Hematopoietic multipotent progenitor cell (in vitro differentiated cells): Measurements from ENCODE around the gene LAT. TPM values are rescaled to one million over a fixed set of nuclear protein-coding genes. Genes with fewer than 3 reads are reported as not detected.
"Not testable (repeated sequence)": the region's sequence is repeated elsewhere in the genome, so short reads cannot be mapped to it uniquely, and the experiment has no call there.

ENCODE experiments used
- DNase-seq, 3 donors: peaks; one replicate each; pipeline ENCODE4 v3.0.0-alpha.2; 2011 to 2015; ENCODE audit warnings: low read depth in 2 of 3, low spot score in 2 of 3
- total RNA-seq: library from RNA; depleted of rRNA; stranded (reverse); fragments of >200 nt; gene quantifications from one replicate; pipeline ENCODE4 v1.2.3, GENCODE V29; 2012

LAT gene
- total RNA-seq, 1 donor: 3.0 TPM

GRCh38 chr16:28975158-28975599 is 9.7 kb upstream of the LAT start:
- no peak for DNase-seq

DNA sequence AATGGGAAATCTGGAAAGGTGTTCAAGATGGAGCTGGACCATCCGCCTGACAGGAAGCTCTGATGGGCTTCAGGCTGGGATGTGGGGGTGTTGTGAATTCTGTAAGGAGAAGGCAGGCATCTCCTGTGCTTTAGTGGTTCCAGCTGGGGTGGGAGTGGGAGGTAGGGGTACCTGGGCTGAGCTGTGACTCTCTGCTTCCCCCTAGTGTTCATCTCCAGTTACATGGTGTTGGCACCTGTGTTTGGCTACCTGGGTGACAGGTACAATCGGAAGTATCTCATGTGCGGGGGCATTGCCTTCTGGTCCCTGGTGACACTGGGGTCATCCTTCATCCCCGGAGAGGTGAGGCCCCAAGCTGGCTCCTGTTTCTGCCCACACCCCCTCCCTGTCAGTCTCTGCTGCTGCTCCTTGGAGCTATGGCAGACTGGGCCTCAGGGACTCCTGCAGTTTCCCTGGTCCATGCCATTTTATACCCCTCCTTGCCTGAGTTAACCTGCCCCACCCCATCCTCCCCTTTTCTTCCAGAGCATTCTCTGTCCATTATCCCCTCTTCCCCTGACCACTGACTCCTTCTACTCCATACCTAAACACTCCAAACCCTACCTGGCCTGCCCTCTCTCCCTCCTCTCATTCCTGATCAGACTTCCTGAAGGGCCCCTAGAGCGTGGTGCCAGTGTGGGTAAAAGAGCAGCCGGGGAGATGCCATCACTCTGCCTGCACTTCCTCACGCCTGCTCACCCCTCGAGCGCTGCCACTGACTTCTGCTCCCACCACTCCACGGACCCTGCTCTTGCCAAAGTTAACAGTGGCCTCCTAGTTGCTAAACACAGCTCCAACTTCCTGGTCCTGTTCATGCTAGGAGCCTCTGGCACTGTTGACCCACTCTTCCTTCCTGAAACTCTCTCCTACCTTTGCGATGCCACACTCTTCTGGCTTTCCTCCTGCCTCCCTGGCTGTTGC is 6.9 kb upstream of the LAT start:
- DNase-seq: no peak

GRCh38 chr16:28980330-28980729 is 4.5 kb upstream of the LAT start:
- DNase-seq: not testable (repeated sequence)

- no peak for DNase-seq
These were observed 3.9 kb upstream of the LAT start for GRCh38 chr16:28980929-28981328.

DNA sequence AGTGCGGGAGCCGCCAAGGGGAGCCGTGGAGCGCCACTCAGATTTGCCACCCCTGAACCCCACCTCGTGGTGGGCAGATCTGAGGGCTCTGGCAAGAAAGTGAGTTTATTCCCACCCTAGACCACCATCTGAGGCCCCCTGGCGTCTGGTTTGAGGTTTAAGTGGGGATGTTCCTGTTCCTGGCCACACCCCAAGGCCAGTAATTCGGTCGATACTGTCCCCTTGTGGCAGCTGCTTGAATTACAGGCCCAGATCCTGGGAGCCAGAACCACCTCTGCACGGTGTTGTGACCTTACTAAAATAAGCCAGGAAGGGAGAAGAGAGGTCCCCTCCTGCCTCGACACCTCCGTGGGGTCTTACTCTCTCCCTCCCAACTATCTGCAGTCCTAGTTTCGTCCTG is 3.3 kb upstream of the LAT start:
- DNase-seq: peak in 2 of 3 donors; percentile 28 to 59

DNA sequence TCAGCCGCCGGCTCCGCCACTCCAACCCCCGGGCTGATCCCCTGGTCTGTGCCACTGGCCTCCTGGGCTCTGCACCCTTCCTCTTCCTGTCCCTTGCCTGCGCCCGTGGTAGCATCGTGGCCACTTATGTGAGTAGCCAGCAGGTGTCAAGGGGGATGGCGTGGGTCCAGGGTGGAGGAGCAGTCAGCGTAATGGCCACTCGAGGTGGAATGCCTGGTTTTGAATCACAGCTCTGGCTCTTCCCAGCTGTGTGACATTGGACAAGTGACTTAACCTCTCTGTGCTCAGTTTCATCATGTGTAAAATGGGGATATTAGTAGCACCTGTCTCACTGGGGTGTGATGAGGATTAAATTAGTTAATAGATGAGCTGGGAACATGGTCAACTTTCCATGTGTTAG is 2.4 kb upstream of the LAT start:
- no peak for DNase-seq

DNA sequence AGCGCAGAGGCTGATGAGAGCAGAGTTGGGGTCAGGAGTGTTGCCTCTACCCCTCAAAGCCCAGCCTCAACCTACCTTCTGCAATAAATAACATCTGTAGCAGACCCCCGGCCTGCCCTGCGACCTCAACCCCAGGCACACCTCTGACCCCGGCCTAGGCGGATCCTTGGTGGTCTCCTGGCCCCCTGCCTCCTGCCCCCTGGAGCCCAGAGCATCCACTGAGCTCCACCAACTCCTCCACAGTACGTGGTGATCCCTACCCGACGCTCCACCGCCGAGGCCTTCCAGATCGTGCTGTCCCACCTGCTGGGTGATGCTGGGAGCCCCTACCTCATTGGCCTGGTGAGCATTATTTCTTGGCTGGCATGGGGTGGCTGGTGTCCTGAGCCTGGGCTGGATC is 1.9 kb upstream of the LAT start:
- DNase-seq: no peak

GRCh38 chr16:28983644-28984043 is 1.2 kb upstream of the LAT start:
- no peak for DNase-seq

DNA sequence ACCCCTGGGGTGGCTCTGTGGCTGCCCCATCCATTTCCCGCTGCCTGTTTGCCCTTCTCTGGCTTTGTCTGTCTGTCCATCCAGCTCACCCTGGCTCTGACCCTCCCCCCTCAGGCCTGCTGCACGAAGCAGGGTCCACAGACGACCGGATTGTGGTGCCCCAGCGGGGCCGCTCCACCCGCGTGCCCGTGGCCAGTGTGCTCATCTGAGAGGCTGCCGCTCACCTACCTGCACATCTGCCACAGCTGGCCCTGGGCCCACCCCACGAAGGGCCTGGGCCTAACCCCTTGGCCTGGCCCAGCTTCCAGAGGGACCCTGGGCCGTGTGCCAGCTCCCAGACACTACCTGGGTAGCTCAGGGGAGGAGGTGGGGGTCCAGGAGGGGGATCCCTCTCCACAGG is 761 bp upstream of the LAT start:
- DNase-seq: no peak

DNA sequence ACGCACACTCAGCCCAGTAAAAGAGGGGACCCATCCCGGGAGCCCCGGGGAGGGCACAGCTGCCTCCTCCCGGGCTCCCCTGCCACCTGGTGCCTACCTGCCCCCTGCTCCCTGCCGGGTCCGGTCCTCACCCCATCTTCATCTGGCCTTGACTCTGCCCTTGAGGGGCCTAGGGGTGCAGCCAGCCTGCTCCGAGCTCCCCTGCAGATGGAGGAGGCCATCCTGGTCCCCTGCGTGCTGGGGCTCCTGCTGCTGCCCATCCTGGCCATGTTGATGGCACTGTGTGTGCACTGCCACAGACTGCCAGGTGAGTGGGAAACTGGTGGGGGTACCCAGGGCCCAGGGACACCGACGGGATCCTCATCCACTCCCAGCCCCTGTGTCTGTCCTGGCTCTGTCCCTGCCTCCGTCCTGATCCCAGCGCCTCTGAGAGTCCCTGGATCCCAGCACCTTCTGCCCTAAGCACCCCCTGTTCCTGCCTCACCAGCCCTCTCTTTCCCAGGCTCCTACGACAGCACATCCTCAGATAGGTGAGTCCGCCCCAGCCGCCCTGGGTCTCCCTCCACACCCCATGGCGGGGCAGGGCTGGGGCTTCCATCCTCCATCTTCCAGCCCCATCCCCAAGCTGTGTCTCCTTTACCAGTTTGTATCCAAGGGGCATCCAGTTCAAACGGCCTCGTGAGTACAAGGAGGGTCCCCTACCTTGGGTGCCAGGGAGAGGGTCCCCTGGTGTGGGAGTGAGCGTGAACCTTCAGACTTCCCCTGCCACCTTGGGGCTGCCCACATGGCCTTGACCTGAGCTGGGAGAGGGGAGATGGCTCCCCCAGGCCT is 574 bp downstream of the LAT start:
- DNase-seq: no peak

GRCh38 chr16:28986046-28986445 is 1.2 kb downstream of the LAT start:
- DNase-seq: no peak

DNA sequence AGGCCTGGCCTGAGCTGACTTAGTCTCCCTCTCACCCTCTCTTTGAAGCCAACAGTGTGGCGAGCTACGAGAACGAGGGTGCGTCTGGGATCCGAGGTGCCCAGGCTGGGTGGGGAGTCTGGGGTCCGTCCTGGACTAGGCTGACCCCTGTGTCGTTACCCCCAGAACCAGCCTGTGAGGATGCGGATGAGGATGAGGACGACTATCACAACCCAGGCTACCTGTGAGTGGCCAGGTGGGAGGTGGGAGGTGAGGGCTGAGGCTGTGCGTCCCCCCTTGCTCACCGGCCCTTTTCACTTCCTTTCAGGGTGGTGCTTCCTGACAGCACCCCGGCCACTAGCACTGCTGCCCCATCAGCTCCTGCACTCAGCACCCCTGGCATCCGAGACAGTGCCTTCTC is 1.6 kb downstream of the LAT start:
- DNase-seq: no peak

DNA sequence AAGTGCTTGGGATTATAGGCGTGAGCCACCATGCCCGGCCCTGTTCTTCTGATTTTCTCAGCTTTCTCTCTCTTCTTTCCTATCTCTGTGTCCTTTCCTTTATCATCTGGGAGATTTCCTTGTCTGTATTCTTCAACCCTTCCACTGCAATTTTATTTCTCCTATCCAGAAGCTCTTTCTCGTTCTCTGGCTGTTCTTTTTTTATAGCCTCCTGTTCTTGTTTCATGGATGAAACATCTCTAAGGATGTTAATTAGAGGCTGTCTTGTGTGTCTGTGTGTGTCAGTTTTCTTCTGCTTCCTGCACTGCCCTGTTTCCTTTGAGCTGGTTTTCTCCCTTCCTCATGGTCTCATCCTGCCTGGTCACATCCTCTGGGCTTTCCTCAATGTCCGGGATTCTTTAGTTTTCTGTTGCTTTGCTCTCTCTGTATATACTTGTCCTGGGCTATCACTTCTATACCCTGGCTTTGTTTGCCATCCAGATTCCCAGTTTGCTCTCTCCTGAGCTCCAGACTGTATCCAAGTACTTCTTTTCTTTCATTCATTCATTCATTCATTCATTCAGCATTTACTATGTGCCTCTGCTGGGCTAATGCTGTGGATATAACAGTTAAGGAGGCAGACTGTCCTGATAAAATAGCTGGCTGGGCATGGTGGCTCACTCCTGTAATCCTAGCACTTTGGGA is 2.5 kb downstream of the LAT start:
- no peak for DNase-seq

DNA sequence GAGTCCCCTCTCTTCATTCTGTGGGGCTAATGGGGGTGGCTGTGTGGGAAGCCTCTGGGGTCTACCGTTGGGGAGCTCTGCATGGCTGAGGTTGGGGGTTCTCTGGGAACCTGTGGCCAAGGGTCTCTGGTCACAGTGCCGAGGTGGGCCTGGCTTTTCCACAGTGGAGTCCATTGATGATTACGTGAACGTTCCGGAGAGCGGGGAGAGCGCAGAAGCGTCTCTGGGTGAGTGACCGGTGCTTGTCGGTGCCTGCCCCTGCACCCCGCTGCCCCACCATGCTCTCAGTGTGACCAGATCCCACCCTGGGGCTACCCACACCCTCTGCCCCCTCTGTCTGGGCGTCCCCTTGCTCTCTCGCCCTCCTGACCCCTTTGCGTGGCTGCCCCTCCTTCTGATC is 4.5 kb downstream of the LAT start:
- DNase-seq: no peak

DNA sequence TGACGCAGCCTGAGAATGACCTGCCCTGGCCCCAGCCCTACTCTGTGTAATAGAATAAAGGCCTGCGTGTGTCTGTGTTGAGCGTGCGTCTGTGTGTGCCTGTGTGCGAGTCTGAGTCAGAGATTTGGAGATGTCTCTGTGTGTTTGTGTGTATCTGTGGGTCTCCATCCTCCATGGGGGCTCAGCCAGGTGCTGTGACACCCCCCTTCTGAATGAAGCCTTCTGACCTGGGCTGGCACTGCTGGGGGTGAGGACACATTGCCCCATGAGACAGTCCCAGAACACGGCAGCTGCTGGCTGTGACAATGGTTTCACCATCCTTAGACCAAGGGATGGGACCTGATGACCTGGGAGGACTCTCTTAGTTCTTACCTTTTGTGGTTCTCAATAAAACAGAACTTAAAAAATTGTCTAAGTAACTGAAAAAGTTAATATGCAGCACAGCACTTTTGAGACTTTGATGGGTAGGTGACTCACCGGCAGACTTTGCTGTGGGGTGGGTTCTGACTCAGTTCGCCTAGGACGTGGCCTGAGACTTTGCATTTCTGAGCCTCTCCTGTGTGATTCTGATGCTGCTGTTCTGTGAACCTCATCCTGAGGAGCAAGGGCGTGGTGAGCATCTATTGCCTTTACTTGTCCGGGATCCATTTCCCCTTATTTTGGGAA is 5.7 kb downstream of the LAT start:
- no peak for DNase-seq

GRCh38 chr16:28991687-28992086 is 6.8 kb downstream of the LAT start:
- no peak for DNase-seq

DNA sequence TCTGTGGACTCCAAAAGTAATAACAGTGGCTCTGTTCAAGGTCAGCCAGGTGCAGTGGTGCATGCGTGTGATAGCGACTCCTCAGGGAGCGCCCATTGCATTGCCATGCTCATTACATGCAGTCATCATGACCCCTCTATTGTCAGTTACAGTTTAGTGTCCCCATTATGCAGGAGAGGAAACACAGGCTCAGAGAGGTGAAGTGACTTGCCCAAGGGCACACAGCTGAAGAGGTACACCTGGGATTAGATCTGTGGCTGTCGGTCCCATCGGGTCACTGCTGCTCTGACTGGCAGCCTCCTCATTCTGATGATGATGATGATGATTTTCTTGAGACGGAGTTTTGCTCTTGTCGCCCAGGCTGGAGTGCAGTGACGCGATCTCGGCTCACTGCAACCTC is 7.6 kb downstream of the LAT start:
- DNase-seq: no peak

GRCh38 chr16:28998837-28999236 is 14.0 kb downstream of the LAT start:
- no peak for DNase-seq

- no peak for DNase-seq
These were observed 14.7 kb downstream of the LAT start for GRCh38 chr16:28999577-28999976.

DNA sequence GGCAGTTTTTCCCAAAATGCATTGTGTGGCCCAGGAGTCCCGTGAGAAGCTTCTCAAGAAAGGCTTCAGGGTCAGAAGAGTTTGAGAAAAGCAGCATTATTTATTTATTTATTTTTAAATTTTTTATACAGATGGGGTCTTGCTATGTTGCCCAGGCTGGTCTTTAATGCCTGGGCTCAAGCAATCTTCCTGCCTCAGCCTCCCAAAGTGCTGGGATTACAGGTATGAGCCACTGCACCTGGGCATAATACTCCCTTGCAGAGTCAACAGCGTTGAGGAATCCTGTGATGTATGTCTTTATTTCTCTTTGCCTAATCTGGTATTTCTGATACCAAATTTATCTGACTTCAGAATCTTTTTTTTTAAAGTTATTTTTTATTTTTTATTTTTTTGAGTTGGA is 15.2 kb downstream of the LAT start:
- no peak for DNase-seq
